DOHH2 (cell line): Measurements from ENCODE around the gene ZBTB7A.

ENCODE experiments used
- H3F3A ChIP-seq: fragments of 200-600 bp; sonication (generic), shearing (Covaris generic); 2 replicates; pipeline ENCODE4 v1.6.0; 2016; ENCODE audit warnings: antibody characterized with exemption, mild to moderate bottlenecking; ENCODE audit not compliant: control insufficient read depth, insufficient read depth
- H3K27ac ChIP-seq: fragments of 200-600 bp; sonication (generic); 2 replicates; pipeline ENCODE4 v1.5.1; 2014; ENCODE audit warnings: low read depth, mild to moderate bottlenecking, low read length, moderate library complexity
- H3K27me3 ChIP-seq: fragments of 200-600 bp; sonication (generic); 2 replicates; pipeline ENCODE4 v1.6.1; 2014; ENCODE audit warnings: mild to moderate bottlenecking, low read length, mixed read lengths; ENCODE audit not compliant: control insufficient read depth
- H3K36me3 ChIP-seq: fragments of 200-600 bp; sonication (generic); 2 replicates; pipeline ENCODE4 v1.6.1; 2014; ENCODE audit warnings: mild to moderate bottlenecking, low read length, moderate library complexity, mixed read lengths; ENCODE audit not compliant: control insufficient read depth
- H3K4me1 ChIP-seq: fragments of 200-600 bp; sonication (generic); 2 replicates; pipeline ENCODE4 v1.6.1; 2014; ENCODE audit warnings: mild to moderate bottlenecking, low read length, mixed read lengths; ENCODE audit not compliant: control insufficient read depth
- H3K4me2 ChIP-seq: fragments of 200-600 bp; sonication (generic); 2 replicates; pipeline ENCODE4 v1.6.0; 2014; ENCODE audit warnings: mild to moderate bottlenecking, low read length, moderate library complexity
- H3K4me3 ChIP-seq: fragments of 200-600 bp; sonication (generic); 2 replicates; pipeline ENCODE4 v1.5.1; 2014; ENCODE audit warnings: mild to moderate bottlenecking, low read length, mixed read lengths
- H3K79me2 ChIP-seq: fragments of 200-600 bp; sonication (generic); 2 replicates; pipeline ENCODE4 v1.6.1; 2014; ENCODE audit warnings: mild to moderate bottlenecking, low read length, mixed read lengths; ENCODE audit not compliant: control insufficient read depth
- H3K9me2 ChIP-seq: fragments of 200-600 bp; sonication (generic); replicated peaks from 2 replicates; pipeline ENCODE4 v1.6.1; 2014; ENCODE audit warnings: mild to moderate bottlenecking, low read length, mixed read lengths; ENCODE audit not compliant: control insufficient read depth
- H3K9me3 ChIP-seq: fragments of 200-600 bp; sonication (generic); 2 replicates; pipeline ENCODE4 v1.6.1; 2014; ENCODE audit warnings: antibody characterized with exemption, low read length, mixed read lengths; ENCODE audit not compliant: control insufficient read depth, insufficient read depth
- H4K20me1 ChIP-seq: fragments of 200-600 bp; sonication (generic); 2 replicates; pipeline ENCODE4 v1.6.0; 2014; ENCODE audit warnings: low read depth, mild to moderate bottlenecking, antibody characterized with exemption, low read length, moderate library complexity; ENCODE audit not compliant: control insufficient read depth, insufficient read depth
- CTCF ChIP-seq: fragments of 200-600 bp; sonication (generic); IDR thresholded peaks from one replicate; pipeline ENCODE4 v1.5.1; 2014; ENCODE audit warnings: antibody characterized with exemption, mild to moderate bottlenecking, low read depth, low read length; ENCODE audit not compliant: poor library complexity, severe bottlenecking
- EZH2phosphoT487 ChIP-seq: fragments of 200-600 bp; sonication (generic); IDR thresholded peaks from 2 replicates; pipeline ENCODE4 v1.6.1; 2017; ENCODE audit warnings: borderline replicate concordance, mild to moderate bottlenecking, antibody characterized with exemption, low read length, moderate library complexity, mixed read lengths

Gene ZBTB7A

GRCh38 chr19:4018140-4018613 is 48.5 kb downstream of the ZBTB7A start:
- H3K4me1 ChIP-seq = no peaks in the 10 kb centered on the region
- no peaks in the 10 kb centered on the region; the same call in 1 of the 2 replicates for H4K20me1 ChIP-seq
- no peaks in the 10 kb centered on the region for H3K27me3 ChIP-seq
- no peak for TF ChIP-seq CTCF
- TF ChIP-seq EZH2phosphoT487 = no peak
- no peak overlapping the region for H3K4me2 ChIP-seq
- no peaks in the 10 kb centered on the region for H3F3A ChIP-seq
- H3K36me3 ChIP-seq = peaks cover 22% of the 10 kb centered on the region
- H3K9me2 ChIP-seq = no peaks in the 10 kb centered on the region
- H3K9me3 ChIP-seq = no peaks in the 10 kb centered on the region
- H3K27ac ChIP-seq = no peak overlapping the region
- H3K79me2 ChIP-seq = peaks cover 67% of the 10 kb centered on the region
- H3K4me3 ChIP-seq = no peak overlapping the region

GRCh38 chr19:4016903-4017638 is 49.6 kb downstream of the ZBTB7A start:
- Histone ChIP-seq H3K4me1 (no peaks in the 10 kb centered on the region), H3K9me2 (no peaks in the 10 kb centered on the region), H3K79me2 (peaks cover 72% of the 10 kb centered on the region), H3K27ac (no peak overlapping the region), H3K9me3 (no peaks in the 10 kb centered on the region), H3K4me2 (no peak overlapping the region), H3K4me3 (no peak overlapping the region), H4K20me1 (no peaks in the 10 kb centered on the region; the same call in none of the 2 replicates), H3K36me3 (peaks cover 24% of the 10 kb centered on the region), H3F3A (no peaks in the 10 kb centered on the region), H3K27me3 (no peaks in the 10 kb centered on the region)
- TF ChIP-seq CTCF (no peak), EZH2phosphoT487 (no peak)

GRCh38 chr19:4016486-4016885 is 50.2 kb downstream of the ZBTB7A start:
- H3K4me2 ChIP-seq = no peak overlapping the region
- H3K27me3 ChIP-seq = no peaks in the 10 kb centered on the region
- no peak overlapping the region for H3K27ac ChIP-seq
- peaks cover 69% of the 10 kb centered on the region for H3K79me2 ChIP-seq
- no peak overlapping the region for H3K4me3 ChIP-seq
- H3K36me3 ChIP-seq = peaks cover 24% of the 10 kb centered on the region
- H4K20me1 ChIP-seq = no peaks in the 10 kb centered on the region; the same call in 1 of the 2 replicates
- H3K4me1 ChIP-seq = no peaks in the 10 kb centered on the region
- H3K9me2 ChIP-seq = no peaks in the 10 kb centered on the region
- no peak for TF ChIP-seq EZH2phosphoT487
- TF ChIP-seq CTCF = no peak
- no peaks in the 10 kb centered on the region for H3F3A ChIP-seq
- H3K9me3 ChIP-seq = no peaks in the 10 kb centered on the region
